KMS-11 (cell line): Measurements from ENCODE around the gene DCAF11.

Experiments used
- H2AFZ ChIP-seq: fragments of 200-600 bp; sonication (generic); 2 replicates; pipeline ENCODE4 v1.6.1; 2016; ENCODE audit warnings: antibody characterized with exemption, mixed run types, low read depth
- H3K27ac ChIP-seq: fragments of 200-600 bp; sonication (generic); 2 replicates; pipeline ENCODE4 v1.6.1; 2016; ENCODE audit warnings: mild to moderate bottlenecking, mixed run types
- H3K27me3 ChIP-seq: fragments of 200-600 bp; sonication (generic); 2 replicates; pipeline ENCODE4 v1.6.1; 2017; ENCODE audit warnings: mild to moderate bottlenecking, low read depth, mixed run types, moderate library complexity; ENCODE audit not compliant: insufficient read depth
- H3K36me3 ChIP-seq: fragments of 200-600 bp; sonication (generic); 2 replicates; pipeline ENCODE4 v1.6.1; 2017; ENCODE audit warnings: mild to moderate bottlenecking, mixed run types; ENCODE audit not compliant: insufficient read depth
- H3K4me1 ChIP-seq: fragments of 200-600 bp; sonication (generic); 2 replicates; pipeline ENCODE4 v1.6.1; 2016; ENCODE audit warnings: mild to moderate bottlenecking, low read depth, mixed run types; ENCODE audit not compliant: poor library complexity, severe bottlenecking
- H3K4me2 ChIP-seq: fragments of 200-600 bp; sonication (generic); 2 replicates; pipeline ENCODE4 v1.7.0; 2016; ENCODE audit warnings: mild to moderate bottlenecking, mixed run types
- H3K4me3 ChIP-seq: fragments of 200-600 bp; sonication (generic); IDR thresholded peaks from 2 replicates; pipeline ENCODE4 v1.6.1; 2017; ENCODE audit warnings: low read depth, low read length, mixed read lengths; ENCODE audit not compliant: insufficient read depth
- H3K79me2 ChIP-seq: fragments of 200-600 bp; sonication (generic); 2 replicates; pipeline ENCODE4 v1.6.1; 2016; ENCODE audit warnings: low read depth, mixed run types; ENCODE audit not compliant: insufficient read depth
- H3K9ac ChIP-seq: fragments of 200-600 bp; sonication (generic); 2 replicates; pipeline ENCODE4 v1.6.1; 2016; ENCODE audit warnings: mild to moderate bottlenecking, mixed run types
- H4K20me1 ChIP-seq: fragments of 200-600 bp; sonication (generic); 2 replicates; pipeline ENCODE4 v1.6.1; 2016; ENCODE audit warnings: mild to moderate bottlenecking, mixed run types; ENCODE audit not compliant: insufficient read depth
- TF ChIP-seq, protein P1 (sequence below): fragments of 200-600 bp; sonication (generic); conservative IDR thresholded peaks from 2 replicates; pipeline ENCODE4 v1.6.1; 2017; ENCODE audit warnings: low read depth, mild to moderate bottlenecking, antibody characterized with exemption, low read length, moderate library complexity, mixed read lengths

Gene DCAF11

DNA sequence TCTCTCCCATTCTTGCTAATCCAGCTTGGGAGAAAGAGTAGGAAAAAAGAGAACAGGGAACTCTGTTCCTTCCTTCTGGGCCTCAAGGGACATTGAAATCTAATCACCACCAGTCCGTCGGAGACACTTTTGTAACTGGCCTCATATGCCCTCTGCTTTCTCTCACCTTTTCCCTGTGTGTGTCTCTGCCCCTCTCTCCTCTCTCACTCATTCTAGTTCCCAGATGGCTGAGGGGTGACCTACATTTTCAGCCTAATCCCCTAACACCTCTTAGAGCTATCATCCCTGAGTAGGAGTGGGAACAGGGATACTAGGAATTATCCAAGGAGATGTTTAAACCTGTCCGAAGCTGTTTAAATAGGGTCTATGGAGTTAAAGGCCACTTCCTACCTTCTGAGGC is 29.4 kb upstream of the DCAF11 start:
- Histone ChIP-seq H3K79me2 (no peaks in the 10 kb centered on the region), H4K20me1 (no peaks in the 10 kb centered on the region), H3K4me2 (no peak overlapping the region), H2AFZ (no peak overlapping the region), H3K27ac (no peak overlapping the region), H3K27me3 (no peaks in the 10 kb centered on the region; the same call in 1 of the 2 replicates), H3K9ac (no peak overlapping the region), H3K4me3 (no peak overlapping the region), H3K4me1 (peaks cover 13% of the 10 kb centered on the region), H3K36me3 (no peaks in the 10 kb centered on the region)
- TF ChIP-seq, protein P1, sequence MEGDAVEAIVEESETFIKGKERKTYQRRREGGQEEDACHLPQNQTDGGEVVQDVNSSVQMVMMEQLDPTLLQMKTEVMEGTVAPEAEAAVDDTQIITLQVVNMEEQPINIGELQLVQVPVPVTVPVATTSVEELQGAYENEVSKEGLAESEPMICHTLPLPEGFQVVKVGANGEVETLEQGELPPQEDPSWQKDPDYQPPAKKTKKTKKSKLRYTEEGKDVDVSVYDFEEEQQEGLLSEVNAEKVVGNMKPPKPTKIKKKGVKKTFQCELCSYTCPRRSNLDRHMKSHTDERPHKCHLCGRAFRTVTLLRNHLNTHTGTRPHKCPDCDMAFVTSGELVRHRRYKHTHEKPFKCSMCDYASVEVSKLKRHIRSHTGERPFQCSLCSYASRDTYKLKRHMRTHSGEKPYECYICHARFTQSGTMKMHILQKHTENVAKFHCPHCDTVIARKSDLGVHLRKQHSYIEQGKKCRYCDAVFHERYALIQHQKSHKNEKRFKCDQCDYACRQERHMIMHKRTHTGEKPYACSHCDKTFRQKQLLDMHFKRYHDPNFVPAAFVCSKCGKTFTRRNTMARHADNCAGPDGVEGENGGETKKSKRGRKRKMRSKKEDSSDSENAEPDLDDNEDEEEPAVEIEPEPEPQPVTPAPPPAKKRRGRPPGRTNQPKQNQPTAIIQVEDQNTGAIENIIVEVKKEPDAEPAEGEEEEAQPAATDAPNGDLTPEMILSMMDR = no peak

DNA sequence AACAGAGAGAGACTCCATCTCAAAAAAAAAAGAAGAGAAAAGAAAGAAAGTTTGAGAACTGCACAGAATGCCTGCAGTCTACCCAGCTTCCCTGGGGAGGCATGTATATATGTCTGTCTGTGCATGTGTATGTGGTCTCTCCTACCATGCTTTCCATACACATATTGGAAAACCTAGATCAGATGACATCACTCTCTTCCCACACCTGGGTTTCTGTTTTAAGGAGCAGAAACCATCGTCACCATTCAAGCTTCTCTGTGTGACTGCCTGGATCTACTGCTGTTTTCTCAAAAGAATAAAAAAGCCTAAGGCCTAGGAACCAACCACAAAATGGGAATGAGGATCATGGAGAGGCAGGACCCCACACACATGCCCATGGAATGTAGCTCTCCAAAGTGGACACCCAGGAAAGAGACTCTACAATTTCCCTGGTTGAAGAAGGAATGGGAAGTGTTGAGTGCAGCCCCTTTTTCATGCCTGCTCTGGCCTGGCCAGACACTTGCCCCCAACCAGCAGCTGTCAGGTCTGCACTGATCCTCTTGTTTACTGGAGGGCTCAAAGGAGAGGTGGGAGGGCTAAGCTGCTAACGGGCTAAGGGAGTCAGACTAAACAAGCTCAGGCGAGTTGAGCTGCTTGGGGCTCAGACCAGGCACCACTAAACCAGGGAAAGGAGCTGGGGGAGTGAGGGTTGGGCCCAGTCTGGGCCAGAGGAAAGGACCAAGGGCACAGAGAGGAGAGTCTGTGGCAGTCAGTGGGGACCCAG is 28.2 kb upstream of the DCAF11 start:
- Histone ChIP-seq H3K27ac (no peak overlapping the region), H3K4me3 (no peak overlapping the region), H3K4me1 (peaks cover 10% of the 10 kb centered on the region), H3K27me3 (no peaks in the 10 kb centered on the region; the same call in 1 of the 2 replicates), H3K36me3 (no peaks in the 10 kb centered on the region), H3K9ac (no peak overlapping the region), H3K79me2 (no peaks in the 10 kb centered on the region), H4K20me1 (no peaks in the 10 kb centered on the region), H3K4me2 (no peak overlapping the region), H2AFZ (no peak overlapping the region)
- TF ChIP-seq, protein P1 = no peak

DNA sequence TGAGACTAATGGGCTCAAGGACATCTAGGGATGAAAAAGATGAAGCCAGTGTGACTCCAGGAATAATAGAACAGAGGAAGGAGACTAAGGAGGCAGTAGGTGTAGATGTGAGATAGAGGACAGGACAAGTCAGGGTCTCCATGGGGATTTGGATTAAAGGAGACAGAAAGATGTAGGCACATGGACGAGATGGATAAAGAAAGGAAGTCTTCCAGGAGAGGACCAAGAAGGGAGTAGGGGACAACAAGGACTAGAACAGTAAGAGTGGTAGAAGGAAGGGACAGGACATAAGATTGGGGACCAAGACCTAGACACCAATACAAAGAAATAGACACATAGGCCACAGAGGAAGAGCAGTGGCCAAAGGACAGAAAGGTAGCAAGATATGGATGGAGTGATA is 27.6 kb upstream of the DCAF11 start:
- H2AFZ ChIP-seq = no peak overlapping the region
- peaks cover 10% of the 10 kb centered on the region for H3K4me1 ChIP-seq
- no peak overlapping the region for H3K27ac ChIP-seq
- H3K9ac ChIP-seq = no peak overlapping the region
- no peaks in the 10 kb centered on the region; the same call in 1 of the 2 replicates for H3K27me3 ChIP-seq
- no peak overlapping the region for H3K4me3 ChIP-seq
- TF ChIP-seq, protein P1 = no peak
- no peak overlapping the region for H3K4me2 ChIP-seq
- no peaks in the 10 kb centered on the region for H3K79me2 ChIP-seq
- no peaks in the 10 kb centered on the region for H3K36me3 ChIP-seq
- no peaks in the 10 kb centered on the region for H4K20me1 ChIP-seq

DNA sequence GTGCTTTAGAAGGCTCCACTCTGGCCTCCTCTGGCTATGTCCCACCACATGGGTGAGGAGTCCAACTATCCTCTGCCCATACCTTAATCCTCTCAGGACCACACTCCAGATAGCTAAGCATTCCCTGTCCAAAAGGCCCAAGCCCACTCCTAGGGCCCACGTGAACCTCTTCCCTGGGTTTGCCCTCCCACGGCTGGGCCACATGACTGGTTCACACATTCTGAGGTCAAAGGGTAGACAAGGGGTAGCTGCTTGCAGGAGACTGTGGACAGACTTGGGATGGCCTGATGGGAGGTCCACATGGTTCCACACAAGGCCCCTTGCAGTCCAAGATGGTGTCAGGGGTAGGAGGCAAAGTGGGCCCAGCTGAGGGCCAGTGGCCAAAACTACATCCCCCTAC is 26.5 kb upstream of the DCAF11 start:
- Histone ChIP-seq H3K9ac (no peak overlapping the region), H2AFZ (no peak overlapping the region), H4K20me1 (no peaks in the 10 kb centered on the region), H3K4me2 (no peak overlapping the region), H3K4me1 (peaks cover 10% of the 10 kb centered on the region), H3K36me3 (no peaks in the 10 kb centered on the region), H3K4me3 (no peak overlapping the region), H3K27ac (no peak overlapping the region), H3K79me2 (no peaks in the 10 kb centered on the region), H3K27me3 (no peaks in the 10 kb centered on the region; the same call in 1 of the 2 replicates)
- TF ChIP-seq, protein P1 = no peak
